ENCODE measurements around the gene PRDX3.

DNA sequence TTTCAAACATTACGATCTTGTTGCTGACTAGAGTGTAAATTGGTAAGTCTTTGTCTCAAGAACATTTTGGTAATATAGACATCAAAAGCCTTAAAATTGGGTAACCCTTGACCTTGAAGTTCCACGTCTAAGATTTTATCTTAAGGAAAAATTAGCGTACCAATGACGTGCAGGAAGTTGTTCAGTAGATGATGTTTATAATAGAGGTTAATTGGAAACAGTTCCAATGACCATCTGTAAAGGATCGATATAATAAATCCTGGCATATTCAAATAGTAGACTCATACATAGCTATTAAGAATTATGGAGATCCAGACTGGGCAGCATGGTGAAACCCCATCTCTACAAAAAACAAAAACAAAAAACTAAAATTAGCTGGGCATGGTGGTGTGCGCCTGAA is 49.2 kb upstream of the PRDX3 start:
- TF ChIP-seq POLR2A (IDR thresholded peaks at IDR 0.05): no peak
- TF ChIP-seq, protein P1, sequence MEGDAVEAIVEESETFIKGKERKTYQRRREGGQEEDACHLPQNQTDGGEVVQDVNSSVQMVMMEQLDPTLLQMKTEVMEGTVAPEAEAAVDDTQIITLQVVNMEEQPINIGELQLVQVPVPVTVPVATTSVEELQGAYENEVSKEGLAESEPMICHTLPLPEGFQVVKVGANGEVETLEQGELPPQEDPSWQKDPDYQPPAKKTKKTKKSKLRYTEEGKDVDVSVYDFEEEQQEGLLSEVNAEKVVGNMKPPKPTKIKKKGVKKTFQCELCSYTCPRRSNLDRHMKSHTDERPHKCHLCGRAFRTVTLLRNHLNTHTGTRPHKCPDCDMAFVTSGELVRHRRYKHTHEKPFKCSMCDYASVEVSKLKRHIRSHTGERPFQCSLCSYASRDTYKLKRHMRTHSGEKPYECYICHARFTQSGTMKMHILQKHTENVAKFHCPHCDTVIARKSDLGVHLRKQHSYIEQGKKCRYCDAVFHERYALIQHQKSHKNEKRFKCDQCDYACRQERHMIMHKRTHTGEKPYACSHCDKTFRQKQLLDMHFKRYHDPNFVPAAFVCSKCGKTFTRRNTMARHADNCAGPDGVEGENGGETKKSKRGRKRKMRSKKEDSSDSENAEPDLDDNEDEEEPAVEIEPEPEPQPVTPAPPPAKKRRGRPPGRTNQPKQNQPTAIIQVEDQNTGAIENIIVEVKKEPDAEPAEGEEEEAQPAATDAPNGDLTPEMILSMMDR (IDR thresholded peaks at IDR 0.05): no peak

Data from adrenal gland (tissue), 5 donors.